PFSK-1 (cell line): Measurements from ENCODE around the gene CD244.

Experiments used
- FOXP2 ChIP-seq: optimal IDR thresholded peaks from 2 replicates; pipeline ENCODE3; 2011; ENCODE audit warnings: borderline replicate concordance, control low read depth, inconsistent platforms; ENCODE audit not compliant: insufficient read depth; ENCODE audit errors: extremely low read length, extremely low read depth
- POLR2AphosphoS5 ChIP-seq: IDR thresholded peaks from 2 replicates; pipeline ENCODE4 v1.6.1; 2012; ENCODE audit warnings: low read depth, mild to moderate bottlenecking, control low read depth, low read length, moderate library complexity
- SIN3A ChIP-seq: IDR thresholded peaks from 2 replicates; pipeline ENCODE4 v1.6.1; 2012; ENCODE audit warnings: mild to moderate bottlenecking, low read length, moderate library complexity, borderline replicate concordance; ENCODE audit not compliant: insufficient read depth
- TAF1 ChIP-seq: IDR thresholded peaks from 2 replicates; pipeline ENCODE4 v1.6.1; 2012; ENCODE audit warnings: low read length, control low read depth, borderline replicate concordance; ENCODE audit not compliant: insufficient read depth
- TF ChIP-seq, protein P1 (sequence below), 2 experiments: IDR thresholded peaks; 2 replicates each; pipeline versions ENCODE4 v1.6.1 to v1.8.0; 2011 to 2012; ENCODE audit warnings: low read depth in 2 of 2, low read length in 2 of 2, control low read depth in 1 of 2, inconsistent platforms in 1 of 2, mild to moderate bottlenecking in 1 of 2, moderate library complexity in 1 of 2; ENCODE audit not compliant: insufficient read depth in 1 of 2

- TF ChIP-seq, protein P1, sequence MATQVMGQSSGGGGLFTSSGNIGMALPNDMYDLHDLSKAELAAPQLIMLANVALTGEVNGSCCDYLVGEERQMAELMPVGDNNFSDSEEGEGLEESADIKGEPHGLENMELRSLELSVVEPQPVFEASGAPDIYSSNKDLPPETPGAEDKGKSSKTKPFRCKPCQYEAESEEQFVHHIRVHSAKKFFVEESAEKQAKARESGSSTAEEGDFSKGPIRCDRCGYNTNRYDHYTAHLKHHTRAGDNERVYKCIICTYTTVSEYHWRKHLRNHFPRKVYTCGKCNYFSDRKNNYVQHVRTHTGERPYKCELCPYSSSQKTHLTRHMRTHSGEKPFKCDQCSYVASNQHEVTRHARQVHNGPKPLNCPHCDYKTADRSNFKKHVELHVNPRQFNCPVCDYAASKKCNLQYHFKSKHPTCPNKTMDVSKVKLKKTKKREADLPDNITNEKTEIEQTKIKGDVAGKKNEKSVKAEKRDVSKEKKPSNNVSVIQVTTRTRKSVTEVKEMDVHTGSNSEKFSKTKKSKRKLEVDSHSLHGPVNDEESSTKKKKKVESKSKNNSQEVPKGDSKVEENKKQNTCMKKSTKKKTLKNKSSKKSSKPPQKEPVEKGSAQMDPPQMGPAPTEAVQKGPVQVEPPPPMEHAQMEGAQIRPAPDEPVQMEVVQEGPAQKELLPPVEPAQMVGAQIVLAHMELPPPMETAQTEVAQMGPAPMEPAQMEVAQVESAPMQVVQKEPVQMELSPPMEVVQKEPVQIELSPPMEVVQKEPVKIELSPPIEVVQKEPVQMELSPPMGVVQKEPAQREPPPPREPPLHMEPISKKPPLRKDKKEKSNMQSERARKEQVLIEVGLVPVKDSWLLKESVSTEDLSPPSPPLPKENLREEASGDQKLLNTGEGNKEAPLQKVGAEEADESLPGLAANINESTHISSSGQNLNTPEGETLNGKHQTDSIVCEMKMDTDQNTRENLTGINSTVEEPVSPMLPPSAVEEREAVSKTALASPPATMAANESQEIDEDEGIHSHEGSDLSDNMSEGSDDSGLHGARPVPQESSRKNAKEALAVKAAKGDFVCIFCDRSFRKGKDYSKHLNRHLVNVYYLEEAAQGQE (IDR thresholded peaks at IDR 0.05; ENCODE audit: insufficient read depth in 1 of 2, low read depth in 2 of 2, low read length in 2 of 2): no peak
- TF ChIP-seq POLR2AphosphoS5: no peak
- TF ChIP-seq TAF1: no peak
- TF ChIP-seq SIN3A: no peak
- no peak for TF ChIP-seq FOXP2
Measured at GRCh38 chr1:160789051-160789701, 73.5 kb downstream of the CD244 start.
